Activated CD4-positive, alpha-beta T cell treated with anti-CD3 and anti-CD28 coated beads, Interleukin-2, Interleukin-4, amounts not matched to agents 100 ng/mL and 50 ng/mL, durations not matched to agents 16 hours and 8 hours (primary cell): ENCODE measurements around the gene ARPC4.
A peak's percentile ranks its signal among the peaks of the same experiment; 100 is the strongest.

Experiments used
- DNase-seq: peaks from one replicate; pipeline ENCODE4 v3.0.0-alpha.2; 2020; ENCODE audit warnings: low spot score

Gene ARPC4

DNA sequence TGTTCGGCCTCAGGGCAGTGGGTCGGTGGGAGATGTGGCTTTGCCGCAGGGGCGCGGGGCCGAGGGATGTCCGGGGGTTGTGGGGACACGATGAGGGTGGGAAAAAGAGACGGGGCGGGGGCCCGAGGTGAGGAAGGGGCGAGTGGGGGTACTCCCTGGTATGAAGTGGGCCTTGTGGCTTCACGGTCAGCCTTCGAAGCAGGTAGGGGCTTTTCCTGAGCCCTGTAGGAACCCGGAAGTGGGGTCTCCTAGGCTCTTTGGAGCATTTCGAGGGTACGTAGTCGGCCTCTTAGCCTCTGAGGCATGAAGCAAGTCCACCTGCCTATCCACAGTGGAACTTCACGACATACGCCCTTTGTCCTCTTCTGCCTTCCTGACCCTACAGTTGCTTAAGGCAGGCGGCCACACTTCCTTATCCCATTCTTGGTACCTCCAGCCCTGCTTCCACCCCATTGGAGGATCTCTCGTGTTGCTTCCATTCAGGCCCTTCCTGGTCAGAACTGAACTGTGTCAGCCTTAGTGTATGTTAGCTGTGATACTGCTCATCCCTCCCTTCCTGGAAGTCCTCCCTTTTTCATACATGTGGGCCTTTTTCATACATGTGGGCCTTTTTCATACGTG, 389 bp downstream of the ARPC4 start:
- peak; percentile 51 for DNase-seq

DNA sequence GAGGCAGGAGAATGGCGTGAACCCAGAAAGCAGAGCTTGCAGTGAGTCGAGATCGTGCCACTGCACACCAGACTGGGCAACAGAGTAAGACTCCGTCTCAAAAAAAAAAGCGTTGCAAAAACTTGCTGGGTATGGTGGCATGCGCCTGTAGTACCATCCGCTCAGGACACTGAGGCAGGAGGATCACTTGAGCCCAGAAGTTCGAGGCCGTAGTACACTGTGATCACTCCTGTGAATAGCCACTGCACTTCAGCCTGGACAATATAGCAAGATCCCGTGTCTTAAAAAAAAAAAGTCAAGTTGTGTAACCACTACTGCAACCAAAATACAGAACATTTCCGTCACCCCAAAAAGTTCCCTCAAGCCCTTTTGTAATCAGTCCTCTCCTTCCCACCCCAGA, 1.5 kb downstream of the ARPC4 start:
- DNase-seq: no peak

DNA sequence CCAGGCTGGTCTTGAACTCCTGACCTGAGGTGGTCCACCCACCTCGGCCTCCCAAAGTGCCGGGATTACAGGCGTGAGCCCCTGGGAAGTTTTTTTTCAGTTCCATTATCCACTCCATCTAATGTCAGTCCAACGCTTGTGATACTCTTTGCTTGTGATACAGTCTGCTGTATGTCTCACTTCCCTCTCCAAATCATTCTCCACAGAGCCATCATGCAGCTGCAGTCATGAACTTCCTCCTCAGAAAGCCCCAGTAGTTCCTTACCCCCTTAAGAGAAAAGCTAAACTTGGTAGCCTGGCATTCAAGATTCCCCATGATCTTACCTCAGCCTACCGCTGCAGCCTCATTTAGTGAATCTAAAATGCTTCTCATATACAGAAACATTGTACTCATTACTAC, 2.3 kb downstream of the ARPC4 start:
- no peak for DNase-seq

DNA sequence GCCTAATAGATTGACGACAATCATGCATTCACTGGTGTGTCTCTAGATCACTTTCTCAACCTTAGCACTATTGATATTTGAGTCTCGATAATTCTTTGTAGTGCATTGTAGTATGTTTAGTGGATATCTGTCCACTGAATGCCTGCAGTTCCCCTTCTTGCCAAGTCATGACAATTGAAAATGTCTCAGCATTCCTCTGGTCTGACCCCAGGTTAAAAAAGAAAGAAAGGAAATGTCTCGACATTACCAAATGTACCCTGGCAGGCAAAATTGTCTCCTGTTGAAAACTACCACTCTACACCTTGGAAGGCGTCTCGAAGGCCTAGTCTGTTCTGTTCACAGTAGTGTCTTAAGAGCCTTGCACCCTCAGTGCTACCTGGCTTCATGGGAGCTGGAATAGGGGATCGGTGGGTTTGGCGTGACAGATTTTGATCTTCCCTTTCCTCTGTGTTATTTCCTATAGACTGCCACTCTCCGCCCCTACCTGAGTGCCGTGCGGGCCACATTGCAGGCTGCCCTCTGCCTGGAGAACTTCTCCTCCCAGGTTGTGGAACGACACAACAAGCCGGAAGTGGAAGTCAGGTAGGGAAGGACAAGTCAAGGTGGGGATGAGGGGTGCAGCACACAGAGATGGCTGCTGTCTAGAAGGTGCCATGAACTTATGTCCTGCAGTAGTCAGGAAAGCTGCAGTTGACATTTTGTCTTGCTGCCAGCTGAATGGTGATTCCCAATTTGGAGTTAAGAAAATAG, 4.5 kb downstream of the ARPC4 start:
- no peak for DNase-seq

DNA sequence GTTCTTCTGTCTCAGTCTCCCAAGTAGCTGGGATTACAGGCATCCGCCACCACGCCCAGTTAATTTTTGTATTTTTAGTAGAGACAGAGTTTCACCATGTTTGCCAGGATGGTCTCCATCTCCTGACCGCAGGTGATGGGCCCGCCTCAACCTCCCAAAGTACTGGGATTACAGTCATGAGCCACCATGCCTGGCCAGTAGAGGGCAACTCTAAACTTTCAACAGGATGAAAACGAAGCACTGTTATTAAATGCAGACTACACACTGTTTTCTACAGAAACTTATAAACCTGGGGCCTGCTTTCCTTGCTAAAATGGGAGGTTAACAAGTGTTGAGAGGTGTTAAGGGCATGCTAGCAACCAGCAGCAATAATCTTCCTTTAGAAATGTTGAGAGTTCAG, 7.6 kb downstream of the ARPC4 start:
- DNase-seq: no peak

DNA sequence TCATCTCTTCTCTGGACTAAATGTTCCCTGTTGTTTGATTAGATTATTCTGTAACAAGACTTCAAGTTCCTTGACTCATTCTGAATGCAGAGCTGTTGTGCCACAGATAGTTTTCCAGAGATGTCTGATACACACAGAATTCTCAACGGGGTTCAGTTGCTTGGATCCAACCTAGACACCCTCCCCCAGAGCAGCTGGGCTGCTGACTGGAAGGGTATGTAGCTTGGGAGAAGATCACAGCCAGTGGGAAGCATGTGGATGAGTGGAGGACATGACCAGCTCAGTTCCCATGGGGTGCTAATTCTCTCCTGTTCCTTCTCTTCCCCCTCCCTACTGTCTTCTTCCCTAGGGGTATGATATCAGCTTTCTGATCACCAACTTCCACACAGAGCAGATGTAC, 10.6 kb downstream of the ARPC4 start:
- no peak for DNase-seq

DNA sequence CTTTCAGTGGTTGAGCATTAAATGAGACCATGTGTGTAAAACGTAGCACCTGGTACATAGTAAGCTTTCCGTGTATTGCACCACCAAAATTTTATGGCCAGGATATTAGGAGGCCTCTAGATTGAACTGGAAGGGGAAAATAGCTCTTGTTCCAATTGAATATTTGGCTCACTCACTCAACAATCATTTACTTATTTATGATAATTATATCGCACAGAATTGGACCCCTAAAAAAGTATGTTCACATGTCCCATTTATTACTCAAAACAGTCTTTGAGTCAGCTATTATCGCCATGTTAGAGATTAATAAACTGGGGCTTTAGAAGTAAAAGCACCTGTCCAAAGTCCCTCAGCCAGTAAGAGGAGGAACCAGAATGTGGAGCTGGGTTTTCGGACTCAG, 12.1 kb downstream of the ARPC4 start:
- DNase-seq: no peak

DNA sequence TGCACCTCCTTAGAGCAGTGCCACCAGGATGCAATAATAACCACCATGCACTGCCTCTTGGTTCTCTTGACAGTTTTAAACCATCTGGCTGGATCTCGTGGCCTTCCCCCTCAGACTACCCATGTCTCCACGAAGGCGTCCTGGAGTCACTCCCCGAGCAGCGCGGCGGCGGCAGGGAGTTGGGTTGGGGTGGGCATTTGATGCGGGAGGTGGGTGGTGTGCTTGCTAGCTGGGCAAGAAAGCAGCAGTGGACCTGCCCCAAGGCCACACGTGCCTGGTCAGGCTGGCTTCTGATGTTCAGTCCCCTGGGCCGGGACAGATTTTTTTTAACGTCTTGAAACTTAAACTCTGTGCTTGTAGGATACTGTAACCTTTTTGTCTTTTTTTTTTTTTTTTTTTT, 13.3 kb downstream of the ARPC4 start:
- no peak for DNase-seq

DNA sequence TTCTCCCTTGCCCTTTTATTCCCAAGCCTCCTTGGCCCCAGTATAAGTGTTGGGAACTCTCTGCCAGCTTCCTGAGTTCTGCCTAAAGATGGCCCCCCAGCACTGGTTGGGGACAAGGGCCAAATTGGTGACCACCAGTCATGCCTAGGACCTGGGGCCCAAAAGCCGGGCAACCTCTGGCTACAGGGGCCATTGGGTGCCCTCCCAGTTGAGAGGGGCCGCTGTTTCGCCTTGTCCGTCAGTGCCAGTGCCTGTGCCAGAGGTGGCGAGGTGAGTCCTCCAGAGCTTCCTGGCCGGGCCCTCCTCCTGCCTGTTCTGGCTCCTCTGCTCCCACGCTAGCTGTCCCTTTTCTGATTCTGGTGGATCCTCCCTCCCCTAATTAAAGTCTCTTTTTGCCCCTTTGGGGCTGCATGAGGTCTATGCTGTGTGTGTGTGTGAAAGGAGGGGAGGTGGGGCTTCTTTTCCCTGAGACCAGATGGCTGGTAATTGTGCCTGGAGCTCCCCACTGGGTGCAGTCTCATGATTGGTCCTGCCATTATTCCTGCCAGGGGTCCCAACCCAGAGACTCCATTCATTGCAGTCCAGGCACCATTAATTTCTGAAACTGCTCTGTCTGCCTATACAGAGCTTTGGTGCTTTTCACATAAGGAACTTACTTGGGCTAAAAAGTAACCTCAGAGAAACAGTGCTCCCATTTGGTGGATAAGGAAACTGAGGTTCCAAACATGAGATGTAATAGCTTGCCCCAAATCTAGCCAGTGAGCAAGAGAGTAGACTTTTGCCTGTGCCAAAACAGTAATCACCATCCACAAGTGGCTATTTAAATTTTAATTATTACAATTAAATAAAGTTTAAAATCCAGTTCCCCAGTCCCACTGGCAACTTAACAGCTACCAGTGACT, 14.1 kb downstream of the ARPC4 start:
- DNase-seq: no peak

DNA sequence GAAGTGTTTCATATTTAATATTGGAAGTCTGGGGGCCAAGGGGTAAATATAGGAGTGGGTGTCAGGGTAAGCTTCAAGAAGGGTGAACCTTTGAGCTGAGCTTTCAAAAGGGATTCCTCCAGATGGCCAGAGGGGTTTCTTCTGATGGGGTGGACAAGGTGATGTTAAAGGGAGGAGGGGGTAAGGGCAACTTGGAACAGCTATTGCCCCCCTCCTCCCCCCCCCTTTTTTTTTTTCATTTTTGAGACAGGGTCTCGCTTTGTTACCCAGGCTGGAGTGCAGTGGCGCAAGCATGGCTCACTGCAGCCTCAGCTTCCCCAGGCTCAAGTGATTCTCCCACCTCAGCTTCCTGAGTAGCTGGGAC, 15.1 kb downstream of the ARPC4 start:
- DNase-seq: no peak

DNA sequence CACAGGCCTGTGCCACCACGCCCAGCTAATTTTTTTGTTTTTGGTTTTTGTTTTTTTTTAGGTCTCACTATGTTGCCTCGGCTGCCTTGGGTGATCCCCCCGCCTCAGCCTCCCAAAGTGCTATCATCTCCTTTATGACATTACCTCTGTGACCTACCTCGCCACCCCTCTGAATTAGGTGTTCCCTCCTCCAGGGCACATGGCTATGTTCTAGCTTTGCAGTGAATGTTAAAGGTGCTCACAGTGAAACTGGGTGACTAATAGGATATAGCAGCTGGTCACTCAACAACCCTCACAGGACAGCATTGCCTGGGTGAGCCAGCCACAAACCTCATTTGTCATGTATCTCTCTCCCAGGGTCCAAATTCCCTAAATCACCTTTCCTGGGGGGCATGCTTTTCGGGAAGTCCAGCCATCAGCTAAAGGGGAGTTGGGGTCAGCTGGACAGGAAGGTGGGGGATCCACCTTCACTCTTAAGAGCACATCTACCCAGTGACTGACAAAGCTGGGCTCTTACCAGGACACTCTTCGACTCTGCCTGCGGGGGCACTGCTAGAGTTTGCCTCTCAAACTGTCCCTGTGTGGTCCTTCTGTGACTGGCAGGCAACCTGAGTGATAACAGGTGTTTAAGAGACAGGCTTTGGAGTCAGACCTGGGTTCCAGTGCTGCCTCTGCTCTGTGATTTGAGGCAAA, 15.6 kb downstream of the ARPC4 start:
- peak; percentile 55 for DNase-seq

DNA sequence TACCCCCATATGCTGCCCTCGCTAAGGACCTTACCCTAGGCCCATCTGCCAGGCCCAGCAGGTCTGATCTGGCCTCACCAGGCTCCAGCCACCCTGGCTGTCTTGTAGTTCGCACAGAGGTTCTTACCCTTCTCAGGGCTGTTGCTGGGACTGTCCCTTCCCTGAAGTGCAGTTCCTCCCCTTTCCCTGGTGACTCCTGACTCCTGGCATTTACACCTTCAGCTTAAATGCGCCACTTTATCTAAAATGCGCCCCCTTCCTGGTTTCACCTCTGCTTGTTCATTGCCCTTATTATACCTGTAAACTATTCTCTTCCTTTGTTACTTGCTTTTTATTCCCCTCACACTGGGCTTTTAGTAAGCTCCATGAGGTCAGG, 16.3 kb downstream of the ARPC4 start:
- DNase-seq: peak; percentile 9

DNA sequence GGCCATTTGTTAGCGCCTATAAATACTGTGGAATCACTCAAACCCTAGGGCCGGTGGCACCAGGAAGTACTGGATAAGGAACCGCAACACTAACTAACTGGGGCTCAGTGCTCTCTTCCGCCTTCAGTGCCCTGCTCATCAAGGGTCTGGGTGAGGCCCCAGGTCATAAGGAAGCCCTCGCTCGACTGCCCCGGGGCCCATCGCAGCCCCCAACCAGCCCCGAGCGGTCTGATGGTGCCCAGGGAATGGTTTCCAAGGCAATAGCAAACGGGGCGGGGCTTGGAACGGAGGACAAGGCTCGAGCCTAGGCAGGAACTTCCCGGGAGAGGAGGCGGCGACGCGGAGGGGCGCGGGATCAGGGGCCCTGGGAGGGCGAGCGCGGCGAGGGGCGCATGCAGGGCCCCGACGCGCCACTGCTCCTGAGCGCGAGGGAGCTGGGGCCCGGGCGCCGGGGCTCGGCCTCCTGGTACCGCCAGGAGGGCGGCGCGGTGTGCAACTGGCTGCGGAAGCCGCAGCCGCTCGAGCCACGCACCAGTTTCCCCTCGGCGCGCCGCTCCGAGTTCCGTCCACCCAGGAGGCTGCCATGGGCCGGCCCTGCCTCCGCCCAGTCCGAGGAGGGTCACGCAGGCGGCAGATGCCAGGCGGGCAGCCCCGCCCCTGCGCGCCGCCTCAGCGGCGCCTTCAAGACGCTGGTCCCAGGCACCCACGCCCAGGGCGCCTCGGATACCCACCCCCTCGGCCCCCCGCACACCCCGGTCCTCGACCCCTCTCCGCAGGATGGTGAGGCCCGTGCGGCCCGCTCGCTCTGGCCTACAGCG, 16.9 kb downstream of the ARPC4 start, which contains the start of gene TTLL3:
Gene TTLL3 (plus strand): TSS at position 648 of the 818 bp plus-strand sequence. CDS start 400 bp downstream, outside the sequence.
- peak; percentile 31 for DNase-seq

DNA sequence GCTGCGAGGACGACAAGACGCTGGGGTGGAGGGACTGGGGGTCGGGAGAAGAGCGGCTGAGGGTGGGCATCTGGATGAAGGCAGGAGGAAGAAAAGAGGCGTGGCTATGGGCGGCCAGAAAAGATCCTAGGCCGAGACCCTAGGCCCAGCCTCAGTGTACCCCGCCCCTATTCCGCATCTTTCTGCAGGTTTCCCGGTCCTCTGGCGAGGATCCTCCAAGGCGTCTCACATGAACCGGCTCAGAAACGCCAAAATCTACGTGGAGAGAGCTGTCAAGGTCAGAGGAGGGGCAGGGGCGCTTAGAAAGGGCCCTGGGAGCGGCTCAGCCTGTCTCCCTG, 17.5 kb downstream of the ARPC4 start:
- no peak for DNase-seq

DNA sequence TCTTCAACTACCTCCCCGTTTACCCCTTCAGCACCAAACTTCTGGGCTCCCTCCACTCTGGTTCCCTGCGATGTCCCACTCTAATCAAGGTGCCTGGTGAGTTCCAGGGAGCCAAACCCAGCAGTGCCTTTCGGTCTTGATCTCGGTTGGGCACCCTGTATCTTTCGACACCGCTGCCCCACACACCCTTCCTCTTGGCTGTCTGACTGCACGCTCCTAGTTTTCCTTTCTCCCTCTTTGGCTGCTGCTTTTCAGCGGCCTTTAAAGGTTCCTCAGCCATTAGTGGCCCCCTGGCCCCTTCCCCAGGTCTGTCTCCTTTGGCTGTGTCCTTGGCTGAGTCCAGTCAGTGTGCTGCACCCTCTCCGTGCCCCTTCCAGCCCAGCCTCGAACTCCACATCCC, 18.0 kb downstream of the ARPC4 start:
- DNase-seq: no peak

DNA sequence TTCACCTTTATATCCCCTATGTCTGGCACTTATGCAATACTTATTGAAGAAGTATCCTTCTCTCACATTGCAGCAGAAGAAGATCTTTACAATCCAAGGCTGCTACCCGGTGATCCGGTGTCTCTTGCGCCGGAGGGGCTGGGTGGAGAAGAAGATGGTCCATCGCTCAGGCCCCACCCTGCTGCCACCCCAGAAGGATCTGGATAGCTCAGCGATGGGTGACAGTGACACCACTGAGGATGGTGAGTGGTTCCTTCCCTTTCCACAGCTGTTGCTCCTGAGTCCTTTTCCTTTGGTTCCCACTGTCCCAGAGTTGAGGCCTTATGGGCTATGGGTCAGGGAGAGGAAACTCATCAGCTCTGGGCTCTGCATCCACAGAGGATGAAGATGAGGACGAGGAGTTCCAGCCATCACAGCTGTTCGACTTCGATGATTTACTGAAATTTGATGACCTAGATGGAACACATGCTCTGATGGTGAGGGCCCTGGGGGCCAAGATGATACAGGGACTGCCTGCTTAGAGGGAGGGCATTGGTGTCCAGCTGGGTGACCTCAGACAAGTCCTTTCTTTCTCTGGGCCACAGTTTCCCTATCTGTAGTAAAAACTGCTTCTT, 20.1 kb downstream of the ARPC4 start:
- no peak for DNase-seq

DNA sequence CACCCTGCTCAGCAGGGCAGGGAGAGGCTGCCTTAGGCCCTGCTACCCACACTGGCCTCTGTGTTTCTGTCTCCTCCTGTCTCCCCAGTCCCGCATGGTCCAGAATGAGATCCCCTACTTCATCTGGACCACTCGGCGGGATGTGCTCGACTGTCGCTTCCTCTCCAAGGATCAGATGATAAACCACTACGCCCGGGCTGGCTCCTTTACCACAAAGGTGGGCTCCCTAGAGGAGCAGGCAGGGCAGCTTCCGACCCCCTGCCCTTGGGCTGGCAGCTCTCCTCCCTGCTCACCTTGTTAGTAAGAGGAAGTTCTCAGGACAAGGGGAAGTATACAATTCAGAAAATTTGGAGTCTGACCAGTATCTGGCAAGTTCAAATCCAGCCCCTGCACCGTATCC, 23.1 kb downstream of the ARPC4 start:
- DNase-seq: no peak

DNA sequence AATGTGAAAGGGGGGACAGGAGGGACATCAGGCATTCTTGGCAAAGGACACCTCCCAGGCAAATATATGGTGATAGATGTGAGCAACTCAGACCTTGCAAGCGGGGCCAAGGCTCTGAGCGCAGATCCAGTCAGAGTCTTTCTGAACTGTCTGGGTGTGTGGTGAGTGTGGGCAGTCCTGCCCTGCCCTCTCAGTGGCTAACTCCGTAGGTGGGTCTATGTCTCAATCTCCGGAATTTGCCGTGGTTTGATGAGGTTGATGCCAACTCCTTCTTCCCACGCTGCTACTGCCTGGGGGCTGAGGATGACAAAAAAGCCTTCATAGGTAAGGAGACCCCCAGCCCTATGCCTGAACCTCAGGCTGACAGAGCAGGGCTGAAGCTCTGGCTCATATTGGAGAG, 24.6 kb downstream of the ARPC4 start:
- no peak for DNase-seq

DNA sequence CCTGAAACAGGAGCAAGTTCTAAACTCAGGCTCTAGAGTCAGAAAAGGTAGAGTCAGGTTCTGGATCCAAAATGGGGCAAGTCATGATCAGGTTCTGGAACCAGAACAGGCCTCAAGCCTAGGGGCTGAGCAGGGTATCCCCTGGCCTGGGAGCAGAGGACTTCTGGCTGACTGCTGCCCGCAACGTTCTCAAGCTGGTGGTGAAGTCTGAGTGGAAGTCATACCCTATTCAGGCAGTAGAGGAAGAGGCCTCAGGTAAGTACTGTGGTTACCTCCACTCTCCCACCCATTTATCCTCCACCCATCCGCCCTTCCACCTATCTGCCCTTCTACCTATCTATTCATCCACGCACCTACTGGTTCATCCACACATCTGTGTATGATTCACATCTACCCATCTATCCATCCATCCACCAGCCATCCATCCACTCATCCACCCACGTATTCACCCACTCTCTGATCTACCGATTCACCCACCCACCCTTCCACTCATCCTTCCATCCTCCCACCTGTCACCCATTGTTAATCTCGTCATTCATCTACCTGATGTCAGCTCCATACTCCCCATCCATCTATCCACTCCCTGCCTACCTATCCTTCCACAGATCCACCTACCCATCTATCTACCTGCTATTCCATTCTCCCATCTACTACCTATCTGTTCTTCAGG, 25.9 kb downstream of the ARPC4 start:
- no peak for DNase-seq

DNA sequence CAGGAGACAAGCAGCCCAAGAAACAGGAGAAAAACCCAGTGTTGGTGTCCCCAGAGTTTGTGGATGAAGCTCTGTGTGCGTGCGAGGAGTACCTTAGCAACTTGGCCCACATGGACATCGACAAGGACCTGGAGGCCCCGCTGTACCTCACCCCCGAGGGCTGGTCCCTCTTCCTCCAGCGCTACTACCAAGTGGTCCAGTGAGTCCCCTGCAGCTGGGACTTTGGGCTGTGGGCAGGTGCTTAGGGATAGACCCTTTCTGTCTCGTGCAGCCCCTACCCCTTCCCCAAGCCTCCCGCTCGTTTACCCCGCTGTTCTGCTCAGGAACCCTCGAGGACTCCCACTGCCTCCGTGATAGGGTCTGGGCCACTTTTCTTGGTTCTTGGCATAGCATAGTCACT, 27.7 kb downstream of the ARPC4 start:
- DNase-seq: no peak

DNA sequence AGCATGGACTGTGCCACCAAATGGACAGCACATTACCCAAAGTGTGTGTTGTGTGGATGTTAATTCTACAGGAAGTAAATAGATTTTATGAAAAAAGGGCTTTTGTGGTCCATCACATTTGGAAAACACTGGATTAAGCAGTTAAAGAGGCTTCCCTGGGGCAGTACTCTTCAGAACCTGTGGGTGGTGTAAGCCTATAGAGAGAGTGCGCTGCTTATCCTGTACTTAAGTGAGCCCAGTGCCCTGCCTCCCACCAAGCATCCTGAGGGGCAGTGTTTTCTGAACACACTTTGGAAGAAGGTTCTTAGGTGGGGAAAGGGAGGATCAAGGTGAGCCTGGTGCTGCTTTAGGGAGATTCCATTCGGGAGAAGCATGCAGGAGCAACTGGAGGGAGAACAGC, 28.1 kb downstream of the ARPC4 start:
- DNase-seq: no peak
